ENCODE results near the gene SUMF1. TPM values are rescaled to one million over a fixed set of nuclear protein-coding genes. Genes with fewer than 3 reads are reported as not detected.

SUMF1 gene
- polyA plus RNA-seq, 1 experiment, result 51.4 TPM

- ChIA-PET CTCF (interaction anchor here (1.0 to 2.5 kb wide), 4 partner anchors 15 to 157 kb away, joined by 3 to 7 read pairs (median 5); partner anchors contain the start of gene ITPR1), POLR2A (interaction anchor here (0.6 to 1.3 kb wide), 3 partner anchors 15 to 173 kb away, joined by 3 to 10 read pairs (median 6); partner anchors contain the start of gene ITPR1)
- H3K4me3 ChIP-seq (ENCODE audit: low read depth, low read length), result no peak overlapping the region
- H3K9me3 ChIP-seq (ENCODE audit: control insufficient read depth, insufficient read depth, low read length), result no peaks in the 10 kb centered on the region
- H3K27ac ChIP-seq (ENCODE audit: low read depth, low read length), result no peak overlapping the region
- H3K27me3 ChIP-seq (ENCODE audit: control insufficient read depth, insufficient read depth, low read length), result no peaks in the 10 kb centered on the region
- DNase-seq (ENCODE audit: low read depth, low spot score), result no peak
- no peak for TF ChIP-seq CTCF (IDR thresholded peaks at IDR 0.05; ENCODE audit: low read depth, low read length)
Observed at GRCh38 chr3:4508048-4508981, 41.2 kb upstream of the SUMF1 start.

DNA sequence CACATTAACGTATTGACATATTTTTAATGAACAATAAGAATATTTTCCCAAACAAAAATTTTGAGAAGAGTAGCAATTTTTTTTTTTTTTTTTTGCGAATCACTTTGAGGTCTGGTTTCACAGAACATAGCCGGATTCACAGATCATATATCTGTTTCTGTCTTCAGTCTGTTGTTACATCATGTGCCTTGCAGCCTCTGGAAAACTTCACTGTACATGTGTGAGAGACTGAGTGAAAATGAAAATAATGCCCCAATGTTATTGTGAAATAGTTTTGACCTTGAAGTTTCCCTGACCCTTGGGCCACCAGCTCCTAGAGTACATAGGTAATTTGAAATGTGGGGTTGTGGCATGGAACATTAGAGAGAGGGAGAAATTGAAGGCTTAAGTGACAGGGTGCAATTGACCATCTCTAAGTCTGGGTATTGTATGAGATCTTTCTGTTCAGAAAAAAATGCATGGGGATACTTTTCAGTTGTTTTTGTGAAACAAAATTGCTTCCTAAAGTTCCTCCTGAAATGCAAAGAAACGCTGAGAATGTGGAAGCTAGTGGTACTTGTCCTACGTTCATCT, 40.0 kb upstream of the SUMF1 start:
- no peak for DNase-seq (ENCODE audit: low read depth, low spot score)
- no peak overlapping the region for H3K4me3 ChIP-seq (ENCODE audit: low read depth, low read length)
- POLR2A ChIA-PET, result interaction anchor here (0.6 to 1.3 kb wide), 2 partner anchors 14 to 175 kb away, joined by 6 to 10 read pairs; partner anchors contain the start of gene ITPR1
- no peaks in the 10 kb centered on the region for H3K27me3 ChIP-seq (ENCODE audit: control insufficient read depth, insufficient read depth, low read length)
- no peak for TF ChIP-seq CTCF (IDR thresholded peaks at IDR 0.05; ENCODE audit: low read depth, low read length)
- no peaks in the 10 kb centered on the region for H3K9me3 ChIP-seq (ENCODE audit: control insufficient read depth, insufficient read depth, low read length)
- CTCF ChIA-PET, result interaction anchor here (0.7 to 2.5 kb wide), 5 partner anchors 14 to 156 kb away, joined by 3 to 7 read pairs (median 4); partner anchors contain the start of gene ITPR1
- H3K27ac ChIP-seq (ENCODE audit: low read depth, low read length), result no peak overlapping the region

GRCh38 chr3:4506559-4507023, 39.5 kb upstream of the SUMF1 start:
- ChIA-PET POLR2A (interaction anchor here (1.3 kb wide), 1 partner anchor 13 kb away, joined by 10 read pairs; the partner anchor contains the start of gene ITPR1), CTCF (interaction anchor here (0.7 to 2.5 kb wide), 3 partner anchors 127 to 156 kb away, joined by 4 to 7 read pairs (median 4); no protein-coding TSS in a partner anchor)
- no peak for DNase-seq (ENCODE audit: low read depth, low spot score)
- no peaks in the 10 kb centered on the region for H3K9me3 ChIP-seq (ENCODE audit: control insufficient read depth, insufficient read depth, low read length)
- no peak overlapping the region for H3K4me3 ChIP-seq (ENCODE audit: low read depth, low read length)
- no peak for TF ChIP-seq CTCF (IDR thresholded peaks at IDR 0.05; ENCODE audit: low read depth, low read length)
- H3K27ac ChIP-seq (ENCODE audit: low read depth, low read length), result no peak overlapping the region
- no peaks in the 10 kb centered on the region for H3K27me3 ChIP-seq (ENCODE audit: control insufficient read depth, insufficient read depth, low read length)

- no peaks in the 10 kb centered on the region for H3K27me3 ChIP-seq (ENCODE audit: control insufficient read depth, insufficient read depth, low read length)
- POLR2A ChIA-PET, result no interaction called here
- no peak overlapping the region for H3K27ac ChIP-seq (ENCODE audit: low read depth, low read length)
- no peak for TF ChIP-seq CTCF (IDR thresholded peaks at IDR 0.05; ENCODE audit: low read depth, low read length)
- DNase-seq (ENCODE audit: low read depth, low spot score), result no peak
- H3K9me3 ChIP-seq (ENCODE audit: control insufficient read depth, insufficient read depth, low read length), result no peaks in the 10 kb centered on the region
- no peak overlapping the region for H3K4me3 ChIP-seq (ENCODE audit: low read depth, low read length)
- CTCF ChIA-PET, result interaction anchor here (0.7 to 1.7 kb wide), 4 partner anchors 16 to 138 kb away, joined by 3 to 5 read pairs (median 4); no protein-coding TSS in a partner anchor
Observed at GRCh38 chr3:4505688-4506558, 38.9 kb upstream of the SUMF1 start.

Data from AG04450 (cell line).